ENCODE results near the gene SNTG2.

- TF ChIP-seq, protein P1, sequence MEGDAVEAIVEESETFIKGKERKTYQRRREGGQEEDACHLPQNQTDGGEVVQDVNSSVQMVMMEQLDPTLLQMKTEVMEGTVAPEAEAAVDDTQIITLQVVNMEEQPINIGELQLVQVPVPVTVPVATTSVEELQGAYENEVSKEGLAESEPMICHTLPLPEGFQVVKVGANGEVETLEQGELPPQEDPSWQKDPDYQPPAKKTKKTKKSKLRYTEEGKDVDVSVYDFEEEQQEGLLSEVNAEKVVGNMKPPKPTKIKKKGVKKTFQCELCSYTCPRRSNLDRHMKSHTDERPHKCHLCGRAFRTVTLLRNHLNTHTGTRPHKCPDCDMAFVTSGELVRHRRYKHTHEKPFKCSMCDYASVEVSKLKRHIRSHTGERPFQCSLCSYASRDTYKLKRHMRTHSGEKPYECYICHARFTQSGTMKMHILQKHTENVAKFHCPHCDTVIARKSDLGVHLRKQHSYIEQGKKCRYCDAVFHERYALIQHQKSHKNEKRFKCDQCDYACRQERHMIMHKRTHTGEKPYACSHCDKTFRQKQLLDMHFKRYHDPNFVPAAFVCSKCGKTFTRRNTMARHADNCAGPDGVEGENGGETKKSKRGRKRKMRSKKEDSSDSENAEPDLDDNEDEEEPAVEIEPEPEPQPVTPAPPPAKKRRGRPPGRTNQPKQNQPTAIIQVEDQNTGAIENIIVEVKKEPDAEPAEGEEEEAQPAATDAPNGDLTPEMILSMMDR (IDR thresholded peaks at IDR 0.05; ENCODE audit: low read depth, low read length, poor library complexity, severe bottlenecking), result no peak
- TF ChIP-seq EZH2phosphoT487 (IDR thresholded peaks at IDR 0.05; ENCODE audit: borderline replicate concordance, low read length), result no peak
These were observed 121.0 kb downstream of the SNTG2 start for GRCh38 chr2:1071650-1072049.

Data from DOHH2 (cell line).